Epithelial cell of umbilical artery (primary cell): ENCODE measurements around the gene ABCA6. TPM values are rescaled to one million over a fixed set of nuclear protein-coding genes. Genes with fewer than 3 reads are reported as not detected.

ENCODE experiments used
- total RNA-seq: library from RNA; depleted of rRNA; stranded (reverse); fragments of >200 nt; gene quantifications from 2 replicates; pipeline ENCODE4 v1.2.3, GENCODE V29; 2014

Gene ABCA6, protein sequence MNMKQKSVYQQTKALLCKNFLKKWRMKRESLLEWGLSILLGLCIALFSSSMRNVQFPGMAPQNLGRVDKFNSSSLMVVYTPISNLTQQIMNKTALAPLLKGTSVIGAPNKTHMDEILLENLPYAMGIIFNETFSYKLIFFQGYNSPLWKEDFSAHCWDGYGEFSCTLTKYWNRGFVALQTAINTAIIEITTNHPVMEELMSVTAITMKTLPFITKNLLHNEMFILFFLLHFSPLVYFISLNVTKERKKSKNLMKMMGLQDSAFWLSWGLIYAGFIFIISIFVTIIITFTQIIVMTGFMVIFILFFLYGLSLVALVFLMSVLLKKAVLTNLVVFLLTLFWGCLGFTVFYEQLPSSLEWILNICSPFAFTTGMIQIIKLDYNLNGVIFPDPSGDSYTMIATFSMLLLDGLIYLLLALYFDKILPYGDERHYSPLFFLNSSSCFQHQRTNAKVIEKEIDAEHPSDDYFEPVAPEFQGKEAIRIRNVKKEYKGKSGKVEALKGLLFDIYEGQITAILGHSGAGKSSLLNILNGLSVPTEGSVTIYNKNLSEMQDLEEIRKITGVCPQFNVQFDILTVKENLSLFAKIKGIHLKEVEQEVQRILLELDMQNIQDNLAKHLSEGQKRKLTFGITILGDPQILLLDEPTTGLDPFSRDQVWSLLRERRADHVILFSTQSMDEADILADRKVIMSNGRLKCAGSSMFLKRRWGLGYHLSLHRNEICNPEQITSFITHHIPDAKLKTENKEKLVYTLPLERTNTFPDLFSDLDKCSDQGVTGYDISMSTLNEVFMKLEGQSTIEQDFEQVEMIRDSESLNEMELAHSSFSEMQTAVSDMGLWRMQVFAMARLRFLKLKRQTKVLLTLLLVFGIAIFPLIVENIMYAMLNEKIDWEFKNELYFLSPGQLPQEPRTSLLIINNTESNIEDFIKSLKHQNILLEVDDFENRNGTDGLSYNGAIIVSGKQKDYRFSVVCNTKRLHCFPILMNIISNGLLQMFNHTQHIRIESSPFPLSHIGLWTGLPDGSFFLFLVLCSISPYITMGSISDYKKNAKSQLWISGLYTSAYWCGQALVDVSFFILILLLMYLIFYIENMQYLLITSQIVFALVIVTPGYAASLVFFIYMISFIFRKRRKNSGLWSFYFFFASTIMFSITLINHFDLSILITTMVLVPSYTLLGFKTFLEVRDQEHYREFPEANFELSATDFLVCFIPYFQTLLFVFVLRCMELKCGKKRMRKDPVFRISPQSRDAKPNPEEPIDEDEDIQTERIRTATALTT (N-terminal part only)
- total RNA-seq, result 18.8 and 44.8 TPM in 2 replicates

DNA sequence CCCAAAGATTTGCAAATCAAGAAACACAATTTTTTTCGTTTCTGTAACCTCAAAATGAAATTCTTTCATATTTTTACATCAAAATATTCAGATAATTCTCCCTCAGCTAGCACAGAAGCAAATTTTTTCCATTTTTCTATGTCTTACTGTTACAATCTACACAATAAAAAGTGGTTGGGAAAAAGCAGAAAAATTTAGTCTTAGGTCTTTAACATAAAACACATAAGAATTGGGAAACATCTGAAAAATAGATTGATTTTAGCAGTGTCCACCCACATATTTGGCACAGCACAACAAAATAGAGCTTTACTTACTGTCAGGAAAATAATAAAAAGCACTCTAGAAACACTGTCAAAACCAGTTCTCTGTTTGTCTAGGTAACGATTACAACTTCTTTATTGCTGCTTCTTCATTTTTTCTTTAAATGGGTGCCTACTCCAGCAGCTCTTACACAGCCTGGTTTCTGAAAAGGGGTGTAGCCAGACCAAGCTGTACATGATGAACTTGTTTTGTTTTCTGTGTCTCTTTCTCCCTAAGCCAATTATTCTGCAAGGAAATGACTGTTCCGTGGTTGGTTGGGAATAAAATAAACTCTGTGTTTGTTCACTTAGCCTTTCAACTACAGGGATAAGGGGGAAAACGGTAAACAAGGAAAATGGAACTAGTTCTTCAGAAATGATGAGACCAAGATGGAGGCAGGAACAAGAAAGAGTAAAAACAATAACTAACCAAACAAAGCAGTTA lies at the start of gene ABCA6:
Gene ABCA6, minus strand, starts transcription at position 465 of the 744 bp plus-strand sequence. CDS start 1,192 bp downstream, outside the sequence.

DNA sequence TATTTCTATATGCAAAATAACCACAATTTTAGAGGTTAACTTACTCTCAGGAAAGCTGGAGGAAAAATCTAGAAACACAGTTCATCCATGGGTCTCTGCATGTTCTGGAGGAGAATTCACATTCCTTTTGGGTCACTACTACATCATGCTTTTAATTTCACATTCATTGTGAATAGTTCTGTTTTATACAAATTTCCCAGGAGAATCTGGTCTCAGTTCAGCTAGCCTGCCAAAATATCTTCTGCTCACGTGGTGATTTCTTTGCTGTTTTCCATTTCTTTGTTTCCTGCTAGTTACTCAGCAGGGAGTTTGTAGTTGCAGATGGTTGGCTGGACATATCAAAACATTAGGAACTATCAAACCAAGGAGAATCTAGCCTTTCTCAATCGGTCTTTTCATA lies 80.9 kb downstream of the ABCA6 start, which contains the start of gene ABCA9:
Gene ABCA9, minus strand, starts transcription at position 106 of the 400 bp plus-strand sequence. CDS start 9,801 bp downstream, outside the sequence.

Other genes starting within 250 kb of the ABCA6 start
- gene ABCA8, start 186.5 kb downstream of the ABCA6 start, total RNA-seq, result 0.32 and 0.46 TPM in 2 replicates
- 2.3 and 11.7 TPM in 2 replicates for gene ABCA9, start 81.0 kb downstream of the ABCA6 start, total RNA-seq
- gene ABCA10, start 86.9 kb upstream of the ABCA6 start, total RNA-seq, result 0.32 and 1.1 TPM in 2 replicates
- gene ABCA5, start 185.2 kb upstream of the ABCA6 start, total RNA-seq, result 11.7 and 19.6 TPM in 2 replicates